K562 (cell line): ENCODE data around the gene SORCS2. TPM values are rescaled to one million over a fixed set of nuclear protein-coding genes. Genes with fewer than 3 reads are reported as not detected.

Source experiments
- ATAC-seq: fragments of 200-7000 bp; cut with Tn5 transposase; 3 replicates; pipeline ENCODE4 v1.9.1; 2020; ENCODE audit warnings: moderate library complexity
- BruUV-seq: library from RNA; stranded (reverse); fragments of 400-500 nt; replicated peaks from 2 replicates; lab custom pipeline; 2021; lab: Mats Ljungman, UMichigan
- CTCF ChIA-PET: fragments of 300-600 bp; formaldehyde crosslinking; extraction: SDS; loops from one replicate; lab custom pipeline; 2021; ENCODE audit warnings: low intra/inter-chr PET ratio; lab: Yijun Ruan, JAX
- POLR2A ChIA-PET: fragments of 300-600, 350-650 bp; sonication (Branson Sonifier 250); formaldehyde crosslinking; extraction: SDS; loops from one replicate; lab custom pipeline; 2021; ENCODE audit warnings: antibody characterized with exemption, inconsistent platforms; lab: Yijun Ruan, JAX
- DNase-seq, 4 experiments: peaks; one replicate each; pipeline versions ENCODE4 v3.0.0 to v3.0.0-alpha.2; 2011 to 2018; ENCODE audit warnings: low spot score in 3 of 4, mixed read lengths in 3 of 4; ENCODE audit errors: extremely low read depth in 1 of 4
- FAIRE-seq: peaks from 2 replicates; lab custom pipeline; 2011; peaks lifted over from hg19 to GRCh38; lab: Jason Lieb, UNC
- H2AFZ ChIP-seq: 2 replicates; pipeline ENCODE4 v1.6.0; 2011; ENCODE audit warnings: low read depth, low read length, control low read depth, inconsistent platforms
- H3K27ac ChIP-seq: fragments of 200-600 bp; 3 replicates; pipeline ENCODE4 v1.8.0; 2011; ENCODE audit warnings: low read depth, mild to moderate bottlenecking, control low read depth, inconsistent platforms, low read length, moderate library complexity, mixed read lengths; ENCODE audit errors: extremely low read depth
- H3K27me3 ChIP-seq, 2 experiments: fragments of 300-600 bp in 1 of 2; 2 replicates in 1 of 2; 3 replicates in 1 of 2; pipeline versions ENCODE4 v1.6.0 to v1.8.0; 2011; ENCODE audit warnings: inconsistent platforms in 2 of 2, low read length in 2 of 2, mild to moderate bottlenecking in 1 of 2, mixed read lengths in 1 of 2, moderate library complexity in 1 of 2; ENCODE audit not compliant: control insufficient read depth in 2 of 2, insufficient read depth in 2 of 2
- H3K36me3 ChIP-seq: fragments of 300-600 bp; 3 replicates; pipeline ENCODE4 v1.8.0; 2011; ENCODE audit warnings: mild to moderate bottlenecking, low read length, inconsistent platforms; ENCODE audit not compliant: control insufficient read depth, insufficient read depth
- H3K4me1 ChIP-seq, 2 experiments: fragments of 200-600 bp in 1 of 2; replicated peaks in 1 of 2; 2 replicates in 1 of 2; 3 replicates in 1 of 2; pipeline versions ENCODE4 v1.5.1 to v1.8.0; 2011; ENCODE audit warnings: inconsistent platforms in 2 of 2, low read length in 2 of 2, mild to moderate bottlenecking in 1 of 2, mixed read lengths in 1 of 2, moderate library complexity in 1 of 2; ENCODE audit not compliant: control insufficient read depth in 2 of 2, insufficient read depth in 2 of 2
- H3K4me2 ChIP-seq: 2 replicates; pipeline ENCODE4 v1.6.1; 2011; ENCODE audit warnings: low read length, control low read depth, inconsistent platforms, mixed read lengths; ENCODE audit not compliant: insufficient read depth
- H3K4me3 ChIP-seq: fragments of 200-600 bp; sonication (generic), shearing (Covaris generic); 2 replicates; pipeline ENCODE4 v1.5.1; 2016; ENCODE audit warnings: control low read depth, inconsistent platforms
- H3K79me2 ChIP-seq: fragments of 200-600 bp; 3 replicates; pipeline ENCODE4 v1.8.0; 2011; ENCODE audit warnings: low read length, inconsistent platforms; ENCODE audit not compliant: control insufficient read depth, insufficient read depth
- H3K9ac ChIP-seq, 2 experiments: 2 replicates each; pipeline versions ENCODE4 v1.6.0 to v1.6.1; 2011; ENCODE audit warnings: low read depth in 2 of 2, low read length in 2 of 2, control low read depth in 1 of 2, inconsistent platforms in 1 of 2, mild to moderate bottlenecking in 1 of 2, mixed read lengths in 1 of 2; ENCODE audit not compliant: insufficient read depth in 1 of 2
- H3K9me1 ChIP-seq: one replicate; pipeline ENCODE4 v1.6.0; 2011; ENCODE audit warnings: inconsistent platforms, mild to moderate bottlenecking, low read length, moderate library complexity; ENCODE audit not compliant: control insufficient read depth, insufficient read depth
- H3K9me3 ChIP-seq: replicated peaks from 2 replicates; pipeline ENCODE4 v1.5.1; 2011; ENCODE audit warnings: low read depth, low read length, inconsistent platforms; ENCODE audit not compliant: control insufficient read depth, insufficient read depth
- H4K20me1 ChIP-seq: replicated peaks from 2 replicates; pipeline ENCODE4 v1.6.1; 2011; ENCODE audit warnings: low read length, inconsistent platforms, mixed read lengths; ENCODE audit not compliant: control insufficient read depth, insufficient read depth
- PPARD ChIP-seq: fragments of 250-450 bp; sonication (Bioruptor Pico); IDR thresholded peaks from 2 replicates; pipeline ENCODE4 v1.8.0; 2022; ENCODE audit warnings: inconsistent platforms, mild to moderate bottlenecking, moderate library complexity
- PTRF ChIP-seq: fragments of 450-650 bp; IDR thresholded peaks from 2 replicates; pipeline ENCODE4 v1.6.1; 2016; ENCODE audit warnings: mild to moderate bottlenecking, missing genetic modification characterization, missing compliant biosample characterization
- ZFP36 ChIP-seq: fragments of 150-350 bp; IDR thresholded peaks from 2 replicates; pipeline ENCODE4 v1.6.1; 2018; ENCODE audit warnings: low read length, low read depth; ENCODE audit not compliant: partially characterized antibody
- WGBS: fragments of 100-300 bp; shearing (Covaris generic); methylation state at CpG from one replicate; pipeline ENCODE4 v1.1.6; 2016; ENCODE audit warnings: low coverage, mixed read lengths; ENCODE audit not compliant: insufficient coverage; ENCODE audit errors: missing lambda C conversion rate; 5-methylcytosine and 5-hydroxymethylcytosine counted together
- in situ Hi-C: fragments of 300-500 bp; cut with MboI; formaldehyde crosslinking; loops from 4 replicates; pipeline ENCODE4 v1.15.0; 2018; ENCODE audit warnings: inconsistent platforms, mixed read lengths
- intact Hi-C: fragments of 100-400 bp; cut with micrococcal nuclease; formaldehyde crosslinking; loops from 2 replicates; pipeline ENCODE4 v1.14.2; 2022
- polyA plus RNA-seq, 8 experiments: library from polyadenylated mRNA; depleted of rRNA in 4 of 8; stranded (reverse) in 5 of 8; unstranded in 3 of 8; fragments of >200 nt; fragmentation: Nextera tagmentation in 2 of 8; fragmentation: Illumina TruSeq in 1 of 8; extraction: Ambion mirVana in 2 of 8; extraction: Trizol in 1 of 8; gene quantifications; 2 replicates each; pipeline versions ENCODE4 v1.2.1 to v1.2.3, GENCODE V29; 2011 to 2014; ENCODE audit warnings: inconsistent platforms in 1 of 8, missing spikeins in 1 of 8
- total RNA-seq, 7 experiments: library from RNA; depleted of rRNA in 6 of 7; stranded (reverse); fragments of >200 nt in 6 of 7; fragmentation: Illumina TruSeq in 2 of 7; extraction: Trizol in 2 of 7; gene quantifications; 2 replicates each; pipeline versions ENCODE4 v1.2.1 to v1.2.3, GENCODE V29; 2011 to 2021; ENCODE audit warnings: low replicate concordance in 1 of 7
- TF ChIP-seq, protein P1 (sequence below): fragments of 250-450 bp; sonication (Bioruptor Pico); IDR thresholded peaks from 2 replicates; pipeline ENCODE4 v1.4.0; 2020; ENCODE audit warnings: mild to moderate bottlenecking, moderate library complexity

SORCS2 gene
- total and polyA plus RNA-seq, 9 of the 15 experiments (the other 6 are each of a cell fraction or from before 2014, with no cell fraction given) = not detected

- H3K4me2 ChIP-seq = no peak overlapping the region
- H3K9me1 ChIP-seq = no peaks in the 10 kb centered on the region
- in situ Hi-C loops (no loop called here), intact Hi-C loops (no loop called here)
- H3K9me3 ChIP-seq = no peaks in the 10 kb centered on the region
- TF ChIP-seq PPARD (CRISPR knock-in tag) = no peak
- TF ChIP-seq ZFP36 = peak; percentile 90
- POLR2A ChIA-PET = interaction anchor here (0.7 kb wide), 1 partner anchor 176 kb away, joined by 3 read pairs; no protein-coding TSS in a partner anchor
- DNase-seq = no peak
- CTCF ChIA-PET = no interaction called here
- no peak overlapping the region for H3K4me3 ChIP-seq
- H3K27me3 ChIP-seq = peaks cover 15 to 73% of the 10 kb centered on the region in 2 experiments
- peaks cover 13% of the 10 kb centered on the region; the same call in 1 of the 2 replicates for H4K20me1 ChIP-seq
- H3K27ac ChIP-seq = no peak overlapping the region
- H3K4me1 ChIP-seq = no peaks in the 10 kb centered on the region; a peak in 1 of 5 replicates
- no TSS peak for BruUV-seq
- no peak for ATAC-seq
- WGBS = 2% methylated on average over 7 of the region's 7 CpGs
- no peaks in the 10 kb centered on the region for H3K79me2 ChIP-seq
- H2AFZ ChIP-seq = no peak overlapping the region
- H3K36me3 ChIP-seq = no peaks in the 10 kb centered on the region
- no peak for FAIRE-seq
- no peak overlapping the region for H3K9ac ChIP-seq
Measured at GRCh38 chr4:7286798-7287197, 94.5 kb downstream of the SORCS2 start.

GRCh38 chr4:7287274-7287917, 95.1 kb downstream of the SORCS2 start:
- H3K36me3 ChIP-seq = no peaks in the 10 kb centered on the region
- H3K4me1 ChIP-seq = no peaks in the 10 kb centered on the region; a peak in 1 of 5 replicates
- no peaks in the 10 kb centered on the region for H3K9me3 ChIP-seq
- no peak overlapping the region for H3K27ac ChIP-seq
- no peak overlapping the region for H3K4me3 ChIP-seq
- intact Hi-C loops = no loop called here
- no peak overlapping the region for H3K9ac ChIP-seq
- DNase-seq = no peak
- no peak overlapping the region for H3K4me2 ChIP-seq
- ChIA-PET POLR2A (interaction anchor here (0.6 to 0.9 kb wide), 3 partner anchors 17 to 175 kb away, joined by 3 to 4 read pairs (median 3); no protein-coding TSS in a partner anchor), CTCF (no interaction called here)
- no peaks in the 10 kb centered on the region for H3K79me2 ChIP-seq
- no peak for ATAC-seq
- no peak for FAIRE-seq
- no peak overlapping the region for H2AFZ ChIP-seq
- H3K9me1 ChIP-seq = no peaks in the 10 kb centered on the region
- H4K20me1 ChIP-seq = peaks cover 9% of the 10 kb centered on the region; the same call in 1 of the 2 replicates
- peaks cover 12 to 74% of the 10 kb centered on the region in 2 experiments for H3K27me3 ChIP-seq
- 0% methylated on average over 18 of the region's 20 CpGs for WGBS
- in situ Hi-C loops = no loop called here
- BruUV-seq = no TSS peak
- no peak for TF ChIP-seq PTRF (tag)
- TF ChIP-seq, protein P1, sequence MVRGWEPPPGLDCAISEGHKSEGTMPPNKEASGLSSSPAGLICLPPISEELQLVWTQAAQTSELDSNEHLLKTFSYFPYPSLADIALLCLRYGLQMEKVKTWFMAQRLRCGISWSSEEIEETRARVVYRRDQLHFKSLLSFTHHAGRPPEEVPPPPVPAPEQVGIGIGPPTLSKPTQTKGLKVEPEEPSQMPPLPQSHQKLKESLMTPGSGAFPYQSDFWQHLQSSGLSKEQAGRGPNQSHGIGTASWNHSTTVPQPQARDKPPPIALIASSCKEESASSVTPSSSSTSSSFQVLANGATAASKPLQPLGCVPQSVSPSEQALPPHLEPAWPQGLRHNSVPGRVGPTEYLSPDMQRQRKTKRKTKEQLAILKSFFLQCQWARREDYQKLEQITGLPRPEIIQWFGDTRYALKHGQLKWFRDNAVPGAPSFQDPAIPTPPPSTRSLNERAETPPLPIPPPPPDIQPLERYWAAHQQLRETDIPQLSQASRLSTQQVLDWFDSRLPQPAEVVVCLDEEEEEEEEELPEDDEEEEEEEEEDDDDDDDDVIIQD (CRISPR knock-in tag) = no peak
